ENCODE results near the gene SSB. TPM values are rescaled to one million over a fixed set of nuclear protein-coding genes. Genes with fewer than 3 reads are reported as not detected.

SSB gene
- total and polyA plus RNA-seq, 9 of the 15 experiments (the other 6 are each of a cell fraction or from before 2014, with no cell fraction given): 317 to 849 (median 515) TPM

GRCh38 chr2:169827272-169828140 lies 28.8 kb downstream of the SSB start, which contains the start of gene UBR3 (continued):
- TF ChIP-seq USF2 (CRISPR knock-in tag; IDR thresholded peaks at IDR 0.05) (peak; percentile 8; the same call in 1 of the 2 replicates), ATF1 (CRISPR knock-in tag; IDR thresholded peaks at IDR 0.05) (no peak; the same call in 1 of the 2 replicates), ATF1 (tag; IDR thresholded peaks at IDR 0.05) (no peak), YY1 (IDR thresholded peaks at IDR 0.05; ENCODE audit: borderline replicate concordance in 1 of 3, control insufficient read depth in 1 of 3, extremely low read depth in 1 of 3, insufficient read depth in 3 of 3, insufficient read length in 1 of 3, insufficient replicate concordance in 2 of 3, low read depth in 1 of 3, low read length in 2 of 3) (peak; percentile 72 to 97 (median 94)), GTF2B (IDR thresholded peaks at IDR 0.05; ENCODE audit: extremely low read depth, insufficient read length) (no peak), ZNF79 (CRISPR knock-in tag; IDR thresholded peaks at IDR 0.05; ENCODE audit: low read depth) (no peak), RBFOX2 (IDR thresholded peaks at IDR 0.05; ENCODE audit: low read depth, low read length) (peak; percentile 96), NKRF (IDR thresholded peaks at IDR 0.05; ENCODE audit: borderline replicate concordance) (no peak), MYC (IDR thresholded peaks at IDR 0.05; ENCODE audit: low read depth, low read length) (peak; percentile 45; the same call in 1 of the 2 replicates), MYC (CRISPR knock-in tag; IDR thresholded peaks at IDR 0.05; ENCODE audit: borderline replicate concordance, low read depth) (no peak; the same call in 1 of the 2 replicates), LEF1 (IDR thresholded peaks at IDR 0.05) (no peak), FOSL1 (tag; conservative IDR thresholded peaks at IDR 0.05) (peak; percentile 43; the same call in 1 of the 2 replicates), ELK1 (CRISPR knock-in tag; IDR thresholded peaks at IDR 0.05) (no peak), MAZ (CRISPR knock-in tag; conservative IDR thresholded peaks at IDR 0.05 in 1 of 2, IDR thresholded peaks at IDR 0.05 in 1 of 2) (peak; percentile 82 to 97), ZNF282 (CRISPR knock-in tag; IDR thresholded peaks at IDR 0.05) (0 out of 2 replicates have a peak, but pooled peaks have one; percentile 38), ZZZ3 (IDR thresholded peaks at IDR 0.05) (no peak), RAD51 (IDR thresholded peaks at IDR 0.05; ENCODE audit: borderline replicate concordance, low read depth) (no peak), ZNF511 (CRISPR knock-in tag; IDR thresholded peaks at IDR 0.05) (peak; percentile 15; the same call in 1 of the 2 replicates), HBP1 (CRISPR knock-in tag; IDR thresholded peaks at IDR 0.05) (no peak)
